Endothelial cell of umbilical vein (primary cell): Measurements from ENCODE around the gene ZNF407. TPM values are rescaled to one million over a fixed set of nuclear protein-coding genes. Genes with fewer than 3 reads are reported as not detected.

Experiments
- BruUV-seq: library from RNA; stranded (reverse); fragments of 400-500 nt; replicated peaks from 2 replicates; lab custom pipeline; 2021; lab: Mats Ljungman, UMichigan
- CTCF ChIA-PET: fragments of 300-600, 350-600 bp; sonication (Branson Sonifier 250); formaldehyde crosslinking; loops from one replicate; lab custom pipeline; 2021; ENCODE audit warnings: antibody characterized with exemption, inconsistent platforms; lab: Charles Lee
- POLR2A ChIA-PET: fragments of 300-600, 350-600 bp; sonication (Branson Sonifier 250); formaldehyde crosslinking; loops from one replicate; lab custom pipeline; 2021; ENCODE audit warnings: antibody characterized with exemption, inconsistent platforms; lab: Charles Lee
- DNase-seq: peaks from one replicate; pipeline ENCODE4 v3.0.0-alpha.2; 2011; ENCODE audit warnings: low read depth, low spot score
- FAIRE-seq: peaks from 2 replicates; lab custom pipeline; 2011; peaks lifted over from hg19 to GRCh38; lab: Jason Lieb, UNC
- H2AFZ ChIP-seq: 2 replicates; pipeline ENCODE4 v1.6.0; 2012; ENCODE audit warnings: low read depth, low read length, control low read depth, inconsistent platforms
- H3K27ac ChIP-seq: 2 replicates; pipeline ENCODE4 v1.5.1; 2011; ENCODE audit warnings: low read depth, mild to moderate bottlenecking, control low read depth, low read length, moderate library complexity; ENCODE audit not compliant: insufficient read depth
- H3K27me3 ChIP-seq, 2 experiments: 2 replicates each; pipeline versions ENCODE4 v1.6.0 to v1.6.1; 2011; ENCODE audit warnings: low read length in 2 of 2, mixed read lengths in 1 of 2; ENCODE audit not compliant: control insufficient read depth in 2 of 2, insufficient read depth in 2 of 2
- H3K36me3 ChIP-seq, 2 experiments: 2 replicates in 1 of 2; 3 replicates in 1 of 2; pipeline ENCODE4 v1.5.1; 2011; ENCODE audit warnings: low read length in 2 of 2, mild to moderate bottlenecking in 1 of 2, moderate library complexity in 1 of 2; ENCODE audit not compliant: control insufficient read depth in 2 of 2, insufficient read depth in 2 of 2; ENCODE audit errors: extremely low read depth in 1 of 2
- H3K4me1 ChIP-seq: 3 replicates; pipeline ENCODE4 v1.5.1; 2011; ENCODE audit warnings: mild to moderate bottlenecking, low read length; ENCODE audit not compliant: control insufficient read depth, insufficient read depth; ENCODE audit errors: extremely low read depth
- H3K4me2 ChIP-seq: 2 replicates; pipeline ENCODE4 v1.6.1; 2011; ENCODE audit warnings: low read length, control low read depth, mixed read lengths; ENCODE audit not compliant: insufficient read depth
- H3K4me3 ChIP-seq, 3 experiments: fragments of 200-600 bp in 1 of 3; sonication (generic), shearing (Covaris generic) in 1 of 3; replicated peaks in 1 of 3; 2 replicates each; pipeline ENCODE4 v1.5.1; 2011 to 2016; ENCODE audit warnings: control low read depth in 3 of 3, low read length in 3 of 3, mild to moderate bottlenecking in 2 of 3, inconsistent platforms in 1 of 3, low read depth in 1 of 3, moderate library complexity in 1 of 3; ENCODE audit not compliant: insufficient read depth in 1 of 3
- H3K79me2 ChIP-seq: 2 replicates; pipeline ENCODE4 v1.6.0; 2012; ENCODE audit warnings: low read length, inconsistent platforms; ENCODE audit not compliant: control insufficient read depth, insufficient read depth
- H3K9ac ChIP-seq: replicated peaks from 2 replicates; pipeline ENCODE3; 2011; ENCODE audit warnings: low read length, control low read depth; ENCODE audit not compliant: insufficient read depth; ENCODE audit errors: extremely low read depth
- H3K9me1 ChIP-seq: replicated peaks from 3 replicates; pipeline ENCODE4 v1.6.0; 2011; ENCODE audit warnings: mild to moderate bottlenecking, low read length; ENCODE audit not compliant: control insufficient read depth, insufficient read depth; ENCODE audit errors: extremely low read depth
- H3K9me3 ChIP-seq: replicated peaks from 2 replicates; pipeline ENCODE4 v1.5.1; 2012; ENCODE audit warnings: low read length, inconsistent platforms; ENCODE audit not compliant: control insufficient read depth, insufficient read depth
- H4K20me1 ChIP-seq: replicated peaks from 2 replicates; pipeline ENCODE3; 2011; ENCODE audit warnings: mild to moderate bottlenecking, low read length; ENCODE audit not compliant: control insufficient read depth, insufficient read depth; ENCODE audit errors: extremely low read depth
- EZH2 ChIP-seq: IDR thresholded peaks from 2 replicates; pipeline ENCODE4 v1.6.1; 2012; ENCODE audit warnings: borderline replicate concordance, low read depth, mild to moderate bottlenecking, moderate library complexity, low read length, inconsistent platforms; ENCODE audit not compliant: severe bottlenecking
- FOS ChIP-seq: IDR thresholded peaks from 2 replicates; pipeline ENCODE4 v1.6.1; 2011; ENCODE audit warnings: mild to moderate bottlenecking, low read length, moderate library complexity, borderline replicate concordance; ENCODE audit not compliant: insufficient read depth
- GATA2 ChIP-seq: IDR thresholded peaks from 2 replicates; pipeline ENCODE4 v1.7.0; 2011; ENCODE audit warnings: low read depth, mild to moderate bottlenecking, moderate library complexity, mixed read lengths, low read length; ENCODE audit not compliant: insufficient read length, insufficient read depth
- JUN ChIP-seq: IDR thresholded peaks from 2 replicates; pipeline ENCODE4 v1.6.1; 2011; ENCODE audit warnings: borderline replicate concordance, low read depth; ENCODE audit not compliant: insufficient read length, insufficient read depth
- MYC ChIP-seq: IDR thresholded peaks from one replicate; pipeline ENCODE4 v1.6.1; 2011; ENCODE audit warnings: mild to moderate bottlenecking, low read depth, low read length
- POLR2A ChIP-seq: IDR thresholded peaks from 2 replicates; pipeline ENCODE4 v1.6.1; 2012; ENCODE audit warnings: low read depth, mild to moderate bottlenecking, control low read depth, low read length
- POLR2AphosphoS5 ChIP-seq: IDR thresholded peaks from 2 replicates; pipeline ENCODE4 v1.6.1; 2012; ENCODE audit warnings: low read depth, mild to moderate bottlenecking, control low read depth, low read length, moderate library complexity; ENCODE audit not compliant: insufficient read depth
- dilution Hi-C: fragments of 300-500 bp; cut with MboI; formaldehyde crosslinking; loops from one replicate; pipeline ENCODE4 v1.15.0; 2019; ENCODE audit warnings: low sequenced_read_pairs; ENCODE audit not compliant: extremely low pct_ligation_motif_present
- intact Hi-C: fragments of 100-400 bp; cut with micrococcal nuclease; formaldehyde crosslinking; loops from one replicate; pipeline ENCODE4 v1.10.0; 2022
- polyA plus RNA-seq, 4 experiments: library from polyadenylated mRNA; depleted of rRNA in 3 of 4; stranded (reverse) in 3 of 4; unstranded in 1 of 4; fragments of >200 nt; gene quantifications; 2 replicates each; pipeline versions ENCODE4 v1.2.1 to v1.2.3, GENCODE V29; 2011 to 2012; ENCODE audit warnings: missing spikeins in 1 of 4
- total RNA-seq: library from RNA; stranded (reverse); gene quantifications from 2 replicates; pipeline ENCODE4 v1.2.3, GENCODE V29; 2021
- TF ChIP-seq, protein P1 (sequence below): IDR thresholded peaks from 2 replicates; pipeline ENCODE4 v1.6.1; 2011; ENCODE audit not compliant: insufficient read depth, insufficient read length
- TF ChIP-seq, protein P2 (sequence below), 2 donors: IDR thresholded peaks; 1 replicate in 1 of 2; 2 replicates in 1 of 2; pipeline ENCODE4 v1.5.1; 2011; ENCODE audit warnings: low read length in 2 of 2, mild to moderate bottlenecking in 2 of 2, moderate library complexity in 2 of 2, control low read depth in 1 of 2, inconsistent platforms in 1 of 2, low read depth in 1 of 2; ENCODE audit not compliant: insufficient read depth in 1 of 2; ENCODE audit errors: extremely low read depth in 1 of 2

Gene ZNF407
- total and polyA plus RNA-seq, 2 donors (not counting 3 experiments of a cell fraction or from before 2014, with no cell fraction given), result 3.8 to 20.1 TPM

DNA sequence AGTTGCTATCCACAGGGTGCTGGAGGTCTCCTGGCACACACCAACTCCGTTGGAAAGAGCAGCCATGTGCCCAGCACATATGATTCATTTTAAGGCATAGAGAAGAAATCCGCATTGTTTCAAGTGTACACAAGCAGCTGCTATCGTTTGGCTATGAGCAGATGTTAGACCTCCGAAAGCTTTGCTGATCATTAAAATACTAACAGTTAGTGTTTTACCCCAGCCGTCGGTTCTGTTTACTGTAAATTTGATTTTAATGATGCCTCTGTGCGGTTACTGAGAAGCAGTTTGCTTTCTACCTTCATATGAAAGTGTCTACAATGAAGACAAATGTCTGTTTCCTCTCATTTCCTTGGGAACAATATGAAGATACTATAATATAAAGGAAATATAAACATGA is 456.4 kb downstream of the ZNF407 start:
- H3K27me3 ChIP-seq, result no peaks in the 10 kb centered on the region
- CTCF ChIA-PET, result interaction anchor here (4.5 kb wide), 1 partner anchor 13 kb away, joined by 26 read pairs; no protein-coding TSS in a partner anchor
- H3K79me2 ChIP-seq, result no peaks in the 10 kb centered on the region
- no peak overlapping the region for H3K4me3 ChIP-seq
- no peak overlapping the region for H3K9ac ChIP-seq
- H3K36me3 ChIP-seq, result no peaks in the 10 kb centered on the region
- H3K9me3 ChIP-seq, result no peaks in the 10 kb centered on the region
- FAIRE-seq (no peak), DNase-seq (no peak)
- H4K20me1 ChIP-seq, result no peaks in the 10 kb centered on the region
- intact Hi-C loops (no loop called here), dilution Hi-C loops (no loop called here)
- no peaks in the 10 kb centered on the region for H3K9me1 ChIP-seq
- H3K4me2 ChIP-seq, result no peak overlapping the region
- no peak overlapping the region for H3K27ac ChIP-seq
- no TSS peak for BruUV-seq
- H3K4me1 ChIP-seq, result peaks cover 2% of the 10 kb centered on the region
- POLR2A ChIA-PET, result no interaction called here
- H2AFZ ChIP-seq, result no peak overlapping the region
- TF ChIP-seq JUN, result no peak
- no peak for TF ChIP-seq FOS
- no peak for TF ChIP-seq EZH2
- no peak for TF ChIP-seq POLR2AphosphoS5
- TF ChIP-seq, protein P1, sequence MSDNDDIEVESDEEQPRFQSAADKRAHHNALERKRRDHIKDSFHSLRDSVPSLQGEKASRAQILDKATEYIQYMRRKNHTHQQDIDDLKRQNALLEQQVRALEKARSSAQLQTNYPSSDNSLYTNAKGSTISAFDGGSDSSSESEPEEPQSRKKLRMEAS, result no peak
- TF ChIP-seq, protein P2, sequence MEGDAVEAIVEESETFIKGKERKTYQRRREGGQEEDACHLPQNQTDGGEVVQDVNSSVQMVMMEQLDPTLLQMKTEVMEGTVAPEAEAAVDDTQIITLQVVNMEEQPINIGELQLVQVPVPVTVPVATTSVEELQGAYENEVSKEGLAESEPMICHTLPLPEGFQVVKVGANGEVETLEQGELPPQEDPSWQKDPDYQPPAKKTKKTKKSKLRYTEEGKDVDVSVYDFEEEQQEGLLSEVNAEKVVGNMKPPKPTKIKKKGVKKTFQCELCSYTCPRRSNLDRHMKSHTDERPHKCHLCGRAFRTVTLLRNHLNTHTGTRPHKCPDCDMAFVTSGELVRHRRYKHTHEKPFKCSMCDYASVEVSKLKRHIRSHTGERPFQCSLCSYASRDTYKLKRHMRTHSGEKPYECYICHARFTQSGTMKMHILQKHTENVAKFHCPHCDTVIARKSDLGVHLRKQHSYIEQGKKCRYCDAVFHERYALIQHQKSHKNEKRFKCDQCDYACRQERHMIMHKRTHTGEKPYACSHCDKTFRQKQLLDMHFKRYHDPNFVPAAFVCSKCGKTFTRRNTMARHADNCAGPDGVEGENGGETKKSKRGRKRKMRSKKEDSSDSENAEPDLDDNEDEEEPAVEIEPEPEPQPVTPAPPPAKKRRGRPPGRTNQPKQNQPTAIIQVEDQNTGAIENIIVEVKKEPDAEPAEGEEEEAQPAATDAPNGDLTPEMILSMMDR (IDR thresholded peaks at IDR 0.05; ENCODE audit: extremely low read depth in 1 of 2, insufficient read depth in 1 of 2, low read depth in 1 of 2, low read length in 2 of 2), result no peak
- TF ChIP-seq POLR2A, result no peak
- no peak for TF ChIP-seq GATA2
- TF ChIP-seq MYC, result no peak
